Skeletal muscle tissue (tissue), 4 donors: Measurements from ENCODE around the gene IFNAR2. TPM values are rescaled to one million over a fixed set of nuclear protein-coding genes. Genes with fewer than 3 reads are reported as not detected.

Source experiments
- H3K27ac ChIP-seq: one replicate; pipeline ENCODE4 v1.7.0; 2013; ENCODE audit warnings: mild to moderate bottlenecking, low read depth, low read length, inconsistent platforms
- H3K27me3 ChIP-seq, 3 donors: one replicate each; pipeline ENCODE4 v1.7.0; 2013; ENCODE audit warnings: low read length in 3 of 3; ENCODE audit not compliant: control insufficient read depth in 3 of 3, insufficient read depth in 3 of 3
- H3K36me3 ChIP-seq, 3 donors: one replicate each; pipeline ENCODE4 v1.7.0; 2013; ENCODE audit warnings: low read length in 3 of 3; ENCODE audit not compliant: control insufficient read depth in 3 of 3, insufficient read depth in 3 of 3
- H3K4me1 ChIP-seq, 3 donors: one replicate each; pipeline ENCODE4 v1.7.0; 2013; ENCODE audit warnings: low read length in 3 of 3, mild to moderate bottlenecking in 3 of 3; ENCODE audit not compliant: control insufficient read depth in 3 of 3, insufficient read depth in 3 of 3
- H3K4me3 ChIP-seq, 3 donors: one replicate each; pipeline ENCODE4 v1.7.0; 2013; ENCODE audit warnings: low read length in 3 of 3
- H3K9ac ChIP-seq, 3 donors: one replicate each; pipeline ENCODE4 v1.7.0; 2013; ENCODE audit warnings: low read length in 3 of 3, mild to moderate bottlenecking in 3 of 3, moderate library complexity in 2 of 3, low read depth in 1 of 3
- H3K9me3 ChIP-seq, 3 donors: one replicate each; pipeline ENCODE4 v1.7.0; 2013; ENCODE audit warnings: low read length in 3 of 3; ENCODE audit not compliant: control insufficient read depth in 3 of 3
- total RNA-seq: library from RNA; depleted of rRNA; stranded (reverse); fragments of >200 nt; gene quantifications from one replicate; pipeline ENCODE4 v1.2.3, GENCODE V29; 2014
- donor health status: Osteomylitis.

The IFNAR2 gene
- total RNA-seq, 1 donor from 2014 or later, result 5.7 TPM

GRCh38 chr21:33230545-33231324, 997 bp downstream of the IFNAR2 start:
- H3K4me1 ChIP-seq, result peaks cover 9 to 22% (median 18%) of the 10 kb centered on the region in 3 donors
- H3K36me3 ChIP-seq, result no peaks in the 10 kb centered on the region
- peak overlapping the region; percentile 81 to 91 (median 90) for H3K9ac ChIP-seq
- peak overlapping the region; percentile 87 to 93 (median 88) for H3K4me3 ChIP-seq
- no peaks in the 10 kb centered on the region for H3K9me3 ChIP-seq
- H3K27ac ChIP-seq, result peak overlapping the region; percentile 89
- no peaks in the 10 kb centered on the region for H3K27me3 ChIP-seq

- Histone ChIP-seq H3K27ac (no peak overlapping the region), H3K27me3 (no peaks in the 10 kb centered on the region), H3K9ac (peak overlapping the region in 2 of 3 donors; percentile 25 to 91), H3K4me1 (peaks cover 11 to 28% (median 24%) of the 10 kb centered on the region in 3 donors), H3K4me3 (peak overlapping the region in 1 of 3 donors; percentile 31), H3K9me3 (no peaks in the 10 kb centered on the region), H3K36me3 (no peaks in the 10 kb centered on the region)
These were observed 1.8 kb downstream of the IFNAR2 start for GRCh38 chr21:33231526-33231925.

GRCh38 chr21:33232291-33233034, 2.7 kb downstream of the IFNAR2 start:
- Histone ChIP-seq H3K9me3 (no peaks in the 10 kb centered on the region), H3K36me3 (no peaks in the 10 kb centered on the region), H3K4me3 (no peak overlapping the region), H3K4me1 (peaks cover 12 to 30% (median 29%) of the 10 kb centered on the region in 3 donors), H3K9ac (no peak overlapping the region), H3K27me3 (no peaks in the 10 kb centered on the region), H3K27ac (no peak overlapping the region)

GRCh38 chr21:33234635-33235520, 5.1 kb downstream of the IFNAR2 start:
- no peaks in the 10 kb centered on the region for H3K27me3 ChIP-seq
- H3K4me1 ChIP-seq, result peaks cover 6 to 36% (median 32%) of the 10 kb centered on the region in 3 donors
- H3K4me3 ChIP-seq, result no peak overlapping the region
- H3K36me3 ChIP-seq, result no peaks in the 10 kb centered on the region
- H3K9me3 ChIP-seq, result no peaks in the 10 kb centered on the region
- no peak overlapping the region for H3K9ac ChIP-seq
- H3K27ac ChIP-seq, result no peak overlapping the region

GRCh38 chr21:33236013-33236686, 6.4 kb downstream of the IFNAR2 start:
- H3K4me1 ChIP-seq, result peaks cover 3 to 34% (median 22%) of the 10 kb centered on the region in 3 donors
- no peaks in the 10 kb centered on the region for H3K36me3 ChIP-seq
- H3K9me3 ChIP-seq, result no peaks in the 10 kb centered on the region
- no peaks in the 10 kb centered on the region for H3K27me3 ChIP-seq
- H3K4me3 ChIP-seq, result no peak overlapping the region
- no peak overlapping the region for H3K9ac ChIP-seq
- H3K27ac ChIP-seq, result no peak overlapping the region

DNA sequence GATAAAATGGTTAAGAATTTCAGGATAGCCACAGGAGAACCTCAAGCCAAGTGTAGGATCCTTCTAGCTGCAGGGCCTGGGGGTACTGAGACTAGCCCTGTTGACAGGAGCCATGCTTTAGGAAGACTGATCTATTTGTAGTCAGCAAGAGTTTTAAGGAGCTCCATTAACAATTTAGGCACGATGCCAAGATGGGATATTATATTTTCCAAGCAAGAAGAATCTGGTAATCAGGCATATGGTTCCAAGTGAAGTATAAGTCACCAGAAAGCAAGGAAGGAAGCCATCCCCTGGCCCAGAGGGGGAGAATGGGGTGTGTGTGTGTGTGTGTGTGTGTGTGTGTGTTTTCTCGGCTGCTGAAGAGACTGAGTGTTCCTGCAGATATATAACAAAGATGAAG, 7.0 kb downstream of the IFNAR2 start:
- peaks cover 3 to 30% (median 18%) of the 10 kb centered on the region in 3 donors for H3K4me1 ChIP-seq

GRCh38 chr21:33237486-33237885, 7.7 kb downstream of the IFNAR2 start:
- Histone ChIP-seq H3K4me1 (peaks cover 3 to 30% (median 16%) of the 10 kb centered on the region in 3 donors), H3K9me3 (no peaks in the 10 kb centered on the region), H3K27ac (no peak overlapping the region), H3K9ac (no peak overlapping the region), H3K4me3 (no peak overlapping the region), H3K36me3 (no peaks in the 10 kb centered on the region), H3K27me3 (no peaks in the 10 kb centered on the region)

More for the DNA sequence above, 7.0 kb downstream of the IFNAR2 start:
- no peak overlapping the region for H3K27ac ChIP-seq
- no peaks in the 10 kb centered on the region for H3K36me3 ChIP-seq
- no peaks in the 10 kb centered on the region for H3K27me3 ChIP-seq
- no peaks in the 10 kb centered on the region for H3K9me3 ChIP-seq
- no peak overlapping the region for H3K4me3 ChIP-seq
- H3K9ac ChIP-seq, result no peak overlapping the region

GRCh38 chr21:33238146-33238545, 8.4 kb downstream of the IFNAR2 start:
- no peaks in the 10 kb centered on the region for H3K36me3 ChIP-seq
- H3K27me3 ChIP-seq, result no peaks in the 10 kb centered on the region
- H3K9me3 ChIP-seq, result no peaks in the 10 kb centered on the region
- H3K4me1 ChIP-seq, result peaks cover 3 to 30% (median 16%) of the 10 kb centered on the region in 3 donors
- H3K9ac ChIP-seq, result no peak overlapping the region
- no peak overlapping the region for H3K27ac ChIP-seq
- H3K4me3 ChIP-seq, result no peak overlapping the region

GRCh38 chr21:33238565-33239255, 9.0 kb downstream of the IFNAR2 start:
- Histone ChIP-seq H3K4me1 (peaks cover 3 to 30% (median 16%) of the 10 kb centered on the region in 3 donors), H3K27ac (no peak overlapping the region), H3K36me3 (peaks cover 0 to 2% (median 0%) of the 10 kb centered on the region in 3 donors), H3K9ac (no peak overlapping the region), H3K4me3 (no peak overlapping the region), H3K27me3 (no peaks in the 10 kb centered on the region), H3K9me3 (no peaks in the 10 kb centered on the region)
